Effector CD4-positive, alpha-beta T cell (primary cell): ENCODE data around the gene CYP4F3.
"Not testable (repeated sequence)": the region's sequence is repeated elsewhere in the genome, so short reads cannot be mapped to it uniquely, and the experiment has no call there.

Experiments
- DNase-seq: peaks from one replicate; pipeline ENCODE4 v3.0.0-alpha.2; 2020

CYP4F3 gene

DNA sequence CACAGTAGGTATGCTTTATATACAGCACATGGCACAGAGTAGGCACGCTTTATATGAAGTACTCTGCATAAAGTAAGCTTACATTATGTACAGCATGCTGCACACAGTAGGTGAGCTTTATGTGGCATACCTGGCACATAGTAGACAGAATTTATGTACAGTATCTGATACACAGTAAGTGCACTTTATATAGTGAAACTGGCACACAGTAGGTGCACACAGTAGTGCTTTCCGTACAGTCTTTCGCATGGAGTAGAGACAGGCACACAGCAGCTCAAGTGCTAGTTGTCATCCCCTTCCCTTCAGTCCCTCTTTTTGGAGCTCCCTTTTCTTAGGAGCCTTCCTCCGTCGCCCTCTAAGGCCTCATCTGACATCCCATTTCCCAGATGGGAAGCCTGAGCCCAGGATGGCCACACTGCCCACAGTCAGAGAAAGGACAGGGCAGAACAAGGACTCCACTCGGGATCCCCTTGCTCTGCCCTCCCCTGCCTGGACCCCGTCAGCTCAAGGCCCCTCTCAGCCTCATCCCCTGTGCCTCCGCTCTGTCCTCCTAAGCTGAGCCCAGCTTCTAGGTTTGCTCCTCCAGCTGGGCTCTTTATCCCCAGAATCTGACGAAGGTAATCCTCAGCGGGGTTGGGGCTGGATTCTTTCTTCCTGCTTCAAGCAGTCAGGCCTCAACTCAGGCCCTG is 31.3 kb downstream of the CYP4F3 start:
- DNase-seq = no peak

DNA sequence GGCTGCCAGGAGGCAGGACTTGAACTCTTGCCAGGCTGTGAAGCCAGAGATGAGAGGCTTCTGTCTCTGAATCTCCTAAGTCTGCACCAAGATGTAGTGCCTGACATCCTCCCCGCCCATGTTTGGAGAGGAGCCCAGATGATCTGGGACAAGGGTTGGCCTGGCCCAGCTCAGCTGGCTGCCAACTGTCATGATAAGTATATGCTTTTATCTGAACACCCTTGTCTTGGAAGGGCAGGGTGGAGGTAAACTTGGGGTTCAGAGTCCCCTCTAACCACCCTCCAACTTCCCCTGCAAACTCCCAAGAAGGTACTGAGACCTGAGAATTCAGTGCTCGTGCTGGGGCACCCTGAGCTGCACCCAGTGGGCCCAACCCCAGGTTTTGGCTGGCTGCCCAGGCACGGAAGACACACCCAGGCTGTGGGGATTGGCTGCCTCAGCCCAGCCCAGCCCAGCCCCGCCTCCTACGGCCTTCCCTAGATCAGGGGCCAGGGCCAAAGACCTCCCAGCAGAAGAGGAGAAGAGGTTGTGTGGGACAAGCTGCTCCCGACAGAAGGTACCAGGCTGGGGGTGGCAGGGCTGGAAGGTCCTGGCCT is 32.0 kb downstream of the CYP4F3 start, which contains the start of gene CYP4F12:
TSS of gene CYP4F12 (plus strand) at position 508 of the 596 bp plus-strand sequence. CDS start 443 bp downstream, outside the sequence.
- DNase-seq = no peak

DNA sequence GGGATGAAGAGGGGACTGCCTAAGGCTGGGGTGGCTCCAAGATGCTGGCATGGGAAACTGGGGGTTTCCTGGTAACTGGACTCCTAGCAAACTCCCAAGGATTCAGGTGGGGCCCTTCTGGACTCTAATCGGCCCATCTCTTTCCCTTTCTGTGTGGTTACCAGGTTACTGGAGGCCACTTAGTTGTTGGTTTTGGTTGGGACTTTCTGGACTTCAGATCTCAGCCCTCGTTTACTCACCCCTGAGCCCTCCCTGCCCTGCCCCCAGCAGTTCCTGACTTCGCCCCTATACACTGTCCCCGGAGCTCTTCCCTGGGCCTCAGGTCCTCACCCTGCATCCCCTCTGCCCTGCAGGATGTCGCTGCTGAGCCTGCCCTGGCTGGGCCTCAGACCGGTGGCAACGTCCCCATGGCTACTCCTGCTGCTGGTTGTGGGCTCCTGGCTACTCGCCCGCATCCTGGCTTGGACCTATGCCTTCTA is 32.5 kb downstream of the CYP4F3 start:
- DNase-seq = no peak

DNA sequence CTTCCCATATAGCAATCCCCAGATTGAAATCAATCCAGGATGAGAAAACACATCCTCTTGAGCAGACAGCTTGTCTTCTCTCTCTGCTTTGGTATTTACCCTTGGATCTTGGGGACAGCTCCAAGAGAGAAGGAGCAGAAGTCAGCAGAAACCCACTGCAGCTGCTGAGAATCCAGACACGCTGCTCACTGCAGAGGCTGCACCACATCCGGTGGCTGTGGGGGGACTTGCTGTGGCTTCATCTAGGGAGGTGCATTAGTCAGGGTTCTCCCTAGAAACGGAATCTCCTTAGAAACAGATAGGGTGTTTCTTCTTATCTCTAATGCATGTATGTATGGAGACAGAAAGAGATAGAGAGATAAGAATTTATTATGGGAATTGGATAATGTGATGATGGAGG is 34.9 kb downstream of the CYP4F3 start:
- DNase-seq = no peak

DNA sequence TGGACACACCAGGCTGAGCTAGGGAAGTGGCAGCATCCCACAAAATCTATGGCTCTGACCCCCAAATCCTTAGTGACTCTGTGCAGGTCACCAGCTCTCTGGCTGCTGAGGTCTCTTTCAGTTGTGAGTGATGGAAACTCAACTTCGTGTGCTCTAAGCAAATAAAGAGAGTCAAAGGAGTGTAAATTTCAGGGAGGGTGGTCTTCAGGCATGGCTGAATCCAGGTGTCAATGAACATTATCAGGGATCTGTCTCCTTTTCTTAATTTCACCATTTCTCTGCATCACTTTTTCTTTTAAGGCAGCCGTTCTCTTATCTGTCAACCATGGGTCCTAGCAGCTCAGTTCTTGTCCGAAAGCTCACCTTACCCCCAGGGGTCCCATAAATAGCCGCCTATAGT is 38.4 kb downstream of the CYP4F3 start:
- no peak for DNase-seq

DNA sequence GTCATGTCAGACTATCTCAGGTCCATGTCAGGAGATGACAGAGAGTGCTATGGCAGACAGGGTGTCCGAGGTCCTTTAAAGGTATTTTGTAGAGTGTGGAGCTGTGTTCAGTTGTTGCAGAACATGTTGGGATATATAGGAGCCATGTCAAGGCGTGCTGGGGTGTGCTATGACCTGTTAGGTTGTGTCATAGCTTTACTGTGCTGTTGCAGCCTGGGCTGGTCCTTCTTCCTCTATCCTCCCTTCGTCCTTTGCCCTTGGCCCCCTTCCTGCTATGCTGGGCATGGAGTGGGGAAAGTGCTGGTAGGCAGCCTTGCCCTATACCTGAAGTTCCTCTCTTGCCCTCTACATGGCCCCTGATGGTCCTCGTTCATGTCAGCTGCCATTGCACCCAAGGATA is 39.2 kb downstream of the CYP4F3 start:
- not testable (repeated sequence) for DNase-seq

DNA sequence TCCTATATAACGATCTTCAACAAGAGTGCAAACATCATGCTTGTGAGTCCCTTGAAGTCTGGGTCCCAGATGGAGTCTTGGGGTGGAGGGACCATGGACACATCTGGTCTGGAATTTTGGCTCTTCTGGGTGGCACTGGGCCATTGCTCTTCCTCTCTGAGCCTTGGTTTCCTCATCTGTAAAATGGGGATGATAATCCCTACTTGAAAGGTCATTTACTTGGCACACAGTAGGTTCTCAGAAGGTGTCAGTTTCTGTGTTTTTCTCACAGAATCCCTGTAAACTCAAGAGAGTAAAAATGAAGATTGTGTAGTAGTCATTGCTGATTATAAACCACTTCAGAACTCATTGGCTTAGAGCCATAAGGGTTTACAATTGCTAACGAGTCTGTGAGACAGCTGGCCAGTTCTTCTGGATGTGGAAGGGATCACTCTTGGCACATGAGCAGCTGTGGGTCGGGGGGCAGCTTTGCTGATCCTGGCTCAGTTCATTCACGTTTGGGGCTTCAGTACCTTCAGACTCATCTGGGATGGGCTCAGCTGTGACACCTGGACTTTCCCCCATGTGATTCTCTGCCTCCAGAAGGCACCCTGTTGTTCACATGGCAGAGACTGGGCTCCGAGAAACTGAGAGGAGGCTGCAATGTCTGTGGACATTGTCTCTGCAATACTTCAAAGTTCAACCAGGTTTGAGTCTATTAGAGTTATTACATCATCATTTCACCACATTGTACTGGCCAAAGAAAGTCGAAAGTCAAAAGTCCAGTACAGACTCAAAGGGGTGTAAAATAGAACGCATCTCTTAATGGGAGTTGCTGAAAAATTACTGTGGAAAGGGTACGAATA is 40.0 kb downstream of the CYP4F3 start:
- DNase-seq = no peak

DNA sequence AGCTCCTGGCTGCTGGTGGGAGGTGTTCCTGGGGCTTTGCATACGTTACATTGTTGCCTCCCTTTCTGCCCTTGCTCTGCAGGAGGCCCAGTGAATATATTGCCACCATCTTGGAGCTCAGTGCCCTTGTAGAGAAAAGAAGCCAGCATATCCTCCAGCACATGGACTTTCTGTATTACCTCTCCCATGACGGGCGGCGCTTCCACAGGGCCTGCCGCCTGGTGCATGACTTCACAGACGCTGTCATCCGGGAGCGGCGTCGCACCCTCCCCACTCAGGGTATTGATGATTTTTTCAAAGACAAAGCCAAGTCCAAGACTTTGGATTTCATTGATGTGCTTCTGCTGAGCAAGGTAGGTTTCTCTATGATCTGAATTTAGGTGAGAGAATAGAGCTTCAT is 42.7 kb downstream of the CYP4F3 start:
- DNase-seq = no peak

DNA sequence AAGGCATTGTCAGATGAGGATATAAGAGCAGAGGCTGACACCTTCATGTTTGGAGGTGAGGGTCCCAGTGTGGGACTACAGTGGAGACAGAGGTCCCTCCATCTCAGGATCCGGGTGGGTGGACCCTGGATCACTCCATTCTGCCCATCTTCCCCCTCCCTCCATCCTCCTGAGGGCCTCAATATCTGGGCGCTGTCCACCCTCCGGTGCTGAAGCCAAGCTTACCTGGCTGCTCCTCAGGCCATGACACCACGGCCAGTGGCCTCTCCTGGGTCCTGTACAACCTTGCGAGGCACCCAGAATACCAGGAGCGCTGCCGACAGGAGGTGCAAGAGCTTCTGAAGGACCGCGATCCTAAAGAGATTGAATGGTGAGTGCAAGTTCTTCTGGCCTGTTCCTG is 44.1 kb downstream of the CYP4F3 start:
- no peak for DNase-seq

DNA sequence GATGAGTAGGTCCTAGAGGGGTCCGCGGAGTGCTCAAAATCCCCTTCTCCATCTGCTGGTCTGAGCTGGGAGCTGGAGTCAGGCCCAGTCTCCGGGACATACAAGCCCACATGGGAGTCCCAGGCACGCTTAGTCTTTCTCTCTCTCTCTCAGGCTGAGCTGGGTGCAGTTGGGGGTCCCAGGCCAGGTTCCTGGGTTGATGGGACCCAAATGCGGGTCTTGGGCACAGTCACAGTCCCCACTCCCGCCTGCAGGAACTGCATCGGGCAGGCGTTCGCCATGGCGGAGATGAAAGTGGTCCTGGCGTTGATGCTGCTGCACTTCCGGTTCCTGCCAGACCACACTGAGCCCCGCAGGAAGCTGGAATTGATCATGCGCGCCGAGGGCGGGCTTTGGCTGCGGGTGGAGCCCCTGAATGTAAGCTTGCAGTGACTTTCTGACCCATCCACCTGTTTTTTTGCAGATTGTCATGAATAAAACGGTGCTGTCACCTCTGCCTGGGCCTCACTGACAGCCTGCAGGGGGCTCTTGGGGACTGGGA is 56.0 kb downstream of the CYP4F3 start:
- no peak for DNase-seq

DNA sequence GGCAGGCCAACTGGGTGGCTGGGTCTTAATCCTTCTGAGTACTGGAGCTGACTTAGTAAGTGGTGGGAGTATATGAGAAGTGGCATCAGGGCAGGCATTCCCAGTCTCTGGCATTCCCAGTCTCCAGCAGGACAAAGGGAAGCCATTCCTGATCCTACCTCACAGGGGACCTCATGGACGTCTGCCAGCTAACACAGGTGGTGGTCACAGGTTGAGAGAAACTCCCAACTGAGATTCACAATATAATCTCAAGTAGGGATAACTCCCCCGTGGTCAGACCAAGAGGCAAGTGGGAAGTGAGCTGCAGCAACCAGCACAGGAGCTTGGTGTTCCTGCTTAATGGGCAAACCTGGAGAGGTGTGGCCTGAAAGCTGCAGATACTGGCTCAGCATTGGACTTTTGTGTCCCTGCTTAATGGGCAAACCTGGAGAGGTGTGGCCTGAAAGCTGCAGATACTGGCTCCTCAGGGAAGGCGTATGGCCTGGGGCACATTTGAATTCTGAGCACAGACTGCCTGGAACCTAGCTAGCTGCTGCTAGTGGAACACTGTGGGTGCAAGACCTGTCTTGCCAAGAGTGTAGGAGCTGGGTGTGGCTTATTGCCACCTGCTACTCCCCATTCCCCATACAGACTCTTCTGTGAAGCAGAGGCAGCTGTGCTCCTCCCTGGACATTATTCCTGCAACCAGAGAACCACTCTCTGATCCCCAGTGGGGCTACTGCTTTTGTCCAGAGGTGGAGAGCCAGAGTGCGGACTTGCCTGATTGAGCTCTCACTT is 61.2 kb downstream of the CYP4F3 start:
- no peak for DNase-seq

DNA sequence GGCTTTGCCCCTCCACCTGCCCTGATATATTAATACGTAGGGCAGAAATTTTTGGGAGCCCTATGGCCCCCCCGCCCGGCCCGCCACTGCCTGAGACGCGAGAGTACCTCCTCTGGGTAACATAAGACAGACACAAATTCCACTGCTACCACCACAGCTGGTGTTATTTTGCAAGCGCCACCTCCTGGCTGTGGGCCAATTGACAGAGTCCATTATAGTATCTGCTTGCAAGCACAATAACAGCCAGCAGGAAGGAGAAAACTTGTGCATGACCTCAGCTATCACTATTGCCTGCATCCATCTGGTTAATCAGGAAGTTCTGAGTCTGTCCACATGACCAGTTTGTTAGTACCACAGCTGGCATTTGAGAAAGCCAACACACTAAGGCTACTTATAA is 61.8 kb downstream of the CYP4F3 start:
- no peak for DNase-seq
